Activated T-helper 1 cell treated with anti-CD3 and anti-CD28 coated beads, Interleukin-12 subunit alpha, Interleukin-12 subunit beta, Interleukin-2, Interleukin-4 antibody, amounts not matched to agents 30 ng/mL and 10 ng/mL and 1 ng/mL, durations not matched to agents 14 hours and 24 hours and 36 hours (primary cell): ENCODE results near the gene ZSCAN12. TPM values are rescaled to one million over a fixed set of nuclear protein-coding genes. Genes with fewer than 3 reads are reported as not detected.
A peak's percentile ranks its signal among the peaks of the same experiment; 100 is the strongest.
"Not testable (repeated sequence)": the region's sequence is repeated elsewhere in the genome, so short reads cannot be mapped to it uniquely, and the experiment has no call there.

Experiments used
- DNase-seq: peaks from one replicate; pipeline ENCODE4 v3.0.0; 2021; ENCODE audit warnings: low spot score
- H3K27ac Mint-ChIP-seq: one replicate; pipeline ENCODE4 v1.8.0; 2021; ENCODE audit warnings: mild to moderate bottlenecking, mixed read lengths
- H3K27me3 Mint-ChIP-seq: one replicate; pipeline ENCODE4 v1.8.0; 2022; ENCODE audit warnings: mild to moderate bottlenecking, moderate library complexity, mixed read lengths; ENCODE audit not compliant: insufficient read depth
- H3K36me3 Mint-ChIP-seq: one replicate; pipeline ENCODE4 v1.8.0; 2021; ENCODE audit warnings: low read depth, mixed read lengths
- H3K4me1 Mint-ChIP-seq: one replicate; pipeline ENCODE4 v1.8.0; 2021; ENCODE audit warnings: low read depth, mixed read lengths
- H3K4me3 Mint-ChIP-seq: one replicate; pipeline ENCODE4 v1.8.0; 2021; ENCODE audit warnings: mild to moderate bottlenecking, moderate library complexity, mixed read lengths
- H3K9me3 Mint-ChIP-seq: one replicate; pipeline ENCODE4 v1.8.0; 2021; ENCODE audit warnings: mixed read lengths
- intact Hi-C: fragments of 100-400 bp; cut with micrococcal nuclease; formaldehyde crosslinking; loops from one replicate; pipeline ENCODE4 v1.15.1; 2024
- total RNA-seq: library from RNA; stranded (reverse); gene quantifications from 2 replicates; pipeline ENCODE4 v1.2.3, GENCODE V29; 2022

Gene ZSCAN12
- 5.6 and 5.7 TPM in 2 replicates for total RNA-seq

GRCh38 chr6:28399350-28400121, at the start of gene ZSCAN12:
TSS of gene ZSCAN12 (minus strand) at chr6:28399747. CDS start at chr6:28398405, 1,342 bp downstream.
- peak within 1 kb of the TSS; percentile 84 for H3K27ac Mint-ChIP-seq
- peaks cover 25% of the 10 kb centered on the region for H3K36me3 Mint-ChIP-seq
- H3K27me3 Mint-ChIP-seq = peaks cover 15% of the 10 kb centered on the region
- intact Hi-C loops = loop anchor here (1.0 to 5.0 kb wide), 11 partner anchors 9 to 318 kb away; partner anchors contain the start of genes ZKSCAN3, ZKSCAN4, ZSCAN23 and ZSCAN26
- peak; percentile 76 for DNase-seq
- H3K4me1 Mint-ChIP-seq = peaks cover 48% of the 10 kb centered on the region
- peaks cover 10% of the 10 kb centered on the region for H3K9me3 Mint-ChIP-seq
- peak within 1 kb of the TSS; percentile 90 for H3K4me3 Mint-ChIP-seq

- Mint-ChIP-seq H3K4me1 (peaks cover 27% of the 10 kb centered on the region), H3K9me3 (peaks cover 12% of the 10 kb centered on the region), H3K36me3 (peaks cover 9% of the 10 kb centered on the region), H3K27ac (no peak overlapping the region), H3K4me3 (no peak overlapping the region), H3K27me3 (peaks cover 32% of the 10 kb centered on the region)
- intact Hi-C loops = loop anchor here (5.0 kb wide), 1 partner anchor 138 kb away; a partner anchor contains a TSS
- no peak for DNase-seq
Measured at GRCh38 chr6:28449056-28449455, 49.5 kb upstream of the ZSCAN12 start.

DNA sequence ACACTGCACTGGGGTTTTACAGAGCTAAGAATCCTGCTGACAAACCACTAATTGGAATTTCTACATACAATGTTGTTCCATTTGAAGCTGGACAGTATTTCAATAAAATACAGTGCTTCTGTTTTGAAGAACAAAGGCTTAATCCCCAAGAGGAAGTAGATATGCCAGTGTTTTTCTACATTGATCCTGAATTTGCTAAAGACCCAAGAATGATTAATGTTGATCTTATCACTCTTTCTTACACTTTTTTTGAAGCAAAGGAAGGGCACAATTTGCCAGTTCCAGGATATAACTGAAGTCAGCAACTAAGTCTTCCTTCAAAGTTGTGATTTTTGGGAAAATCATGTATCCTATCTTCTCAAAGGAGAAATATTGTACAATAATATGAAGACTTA, 48.0 kb upstream of the ZSCAN12 start:
- Mint-ChIP-seq H3K9me3 (peaks cover 19% of the 10 kb centered on the region), H3K4me3 (peak overlapping the region; percentile 78), H3K4me1 (peaks cover 42% of the 10 kb centered on the region), H3K27me3 (peaks cover 26% of the 10 kb centered on the region), H3K36me3 (peaks cover 15% of the 10 kb centered on the region)
- DNase-seq, H3K27ac Mint-ChIP-seq: not testable (repeated sequence)
- intact Hi-C loops = loop anchor here (5.0 kb wide), 1 partner anchor 140 kb away; a partner anchor contains a TSS

DNA sequence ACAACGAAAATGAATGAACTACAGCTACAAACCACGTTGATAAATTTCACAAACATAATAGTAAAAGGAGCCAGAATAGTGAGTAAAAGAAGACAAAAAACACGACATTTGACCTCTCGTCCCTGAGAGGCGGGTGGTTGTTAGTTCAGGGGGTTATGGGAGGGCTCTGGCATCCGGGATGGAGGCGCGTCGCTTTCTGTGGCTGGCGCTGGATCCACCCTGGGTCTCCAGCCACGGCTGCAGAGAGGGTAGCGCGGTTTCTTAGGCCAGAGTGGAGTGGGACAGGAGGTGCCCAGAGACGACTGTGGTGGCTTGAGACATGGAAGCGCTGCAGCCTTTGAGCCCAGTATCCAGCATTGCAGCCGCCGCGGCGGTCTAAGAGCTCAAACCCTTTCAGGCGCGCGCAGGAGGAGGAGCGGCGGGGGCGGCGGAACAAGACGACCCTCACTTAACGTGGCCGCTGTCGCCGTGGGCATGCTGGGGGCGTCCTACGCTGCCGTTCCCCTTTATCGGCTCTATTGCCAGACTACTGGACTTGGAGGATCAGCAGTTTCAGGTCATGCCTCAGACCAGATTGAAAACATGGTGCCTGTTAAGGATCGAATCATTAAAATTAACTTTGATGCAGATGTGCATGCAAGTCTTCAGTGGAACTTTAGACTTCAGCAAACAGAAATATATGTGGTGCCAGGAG, 47.4 kb upstream of the ZSCAN12 start:
- no peak for DNase-seq
- peaks cover 46% of the 10 kb centered on the region for H3K4me1 Mint-ChIP-seq
- intact Hi-C loops = loop anchor here (5.0 kb wide), 1 partner anchor 140 kb away; a partner anchor contains a TSS

DNA sequence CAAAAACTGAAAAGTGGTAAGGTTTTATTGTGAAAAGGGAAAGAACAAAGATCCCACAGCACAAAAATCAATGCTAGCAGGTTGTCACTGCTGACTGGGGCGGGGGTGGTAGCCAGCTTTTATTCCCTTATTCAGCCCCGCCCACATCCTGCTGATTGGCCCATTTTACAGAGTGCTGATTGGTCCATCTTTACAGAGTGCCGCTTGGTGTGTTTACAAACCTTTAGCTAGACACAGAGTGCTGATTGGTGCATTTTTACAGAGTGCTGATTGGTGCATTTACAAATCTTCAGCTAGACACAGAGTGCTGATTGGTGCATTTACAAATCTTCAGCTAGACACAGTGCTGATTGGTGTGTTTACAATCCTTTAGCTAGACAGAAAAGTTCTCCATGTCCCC, 45.2 kb upstream of the ZSCAN12 start:
- peaks cover 19% of the 10 kb centered on the region for H3K9me3 Mint-ChIP-seq
- intact Hi-C loops = loop anchor here (5.0 kb wide), 4 partner anchors 43 to 232 kb away; partner anchors contain the start of gene ZKSCAN3
- H3K27ac Mint-ChIP-seq, DNase-seq, H3K4me3 Mint-ChIP-seq: not testable (repeated sequence)
- H3K36me3 Mint-ChIP-seq = peaks cover 16% of the 10 kb centered on the region
- H3K4me1 Mint-ChIP-seq = peaks cover 46% of the 10 kb centered on the region
- H3K27me3 Mint-ChIP-seq = peaks cover 20% of the 10 kb centered on the region

More for the DNA sequence above, 47.4 kb upstream of the ZSCAN12 start:
- peaks cover 15% of the 10 kb centered on the region for H3K36me3 Mint-ChIP-seq
- H3K4me3 Mint-ChIP-seq = peak overlapping the region; percentile 78
- no peak overlapping the region for H3K27ac Mint-ChIP-seq
- peaks cover 26% of the 10 kb centered on the region for H3K27me3 Mint-ChIP-seq
- H3K9me3 Mint-ChIP-seq = peaks cover 19% of the 10 kb centered on the region

GRCh38 chr6:28443112-28443773, 43.7 kb upstream of the ZSCAN12 start, which contains the start of gene ZSCAN23:
TSS of gene ZSCAN23 (minus strand) at chr6:28443491. CDS start at chr6:28436266, 7,225 bp downstream.
- peak within 1 kb of the TSS; percentile 89 for H3K27ac Mint-ChIP-seq
- H3K9me3 Mint-ChIP-seq = peaks cover 19% of the 10 kb centered on the region
- H3K36me3 Mint-ChIP-seq = peaks cover 16% of the 10 kb centered on the region
- intact Hi-C loops = loop anchor here (1.0 to 5.0 kb wide), 5 partner anchors 31 to 231 kb away; partner anchors contain the start of genes ZKSCAN3 and ZSCAN12
- H3K4me1 Mint-ChIP-seq = peaks cover 41% of the 10 kb centered on the region
- DNase-seq = peak; percentile 79
- H3K27me3 Mint-ChIP-seq = peaks cover 16% of the 10 kb centered on the region
- peak within 1 kb of the TSS; percentile 98 for H3K4me3 Mint-ChIP-seq

GRCh38 chr6:28442586-28442985, 43.0 kb upstream of the ZSCAN12 start:
- no peak for DNase-seq
- Mint-ChIP-seq H3K9me3 (peaks cover 19% of the 10 kb centered on the region), H3K36me3 (peaks cover 16% of the 10 kb centered on the region), H3K27me3 (peaks cover 15% of the 10 kb centered on the region), H3K27ac (peak overlapping the region; percentile 89), H3K4me1 (peaks cover 41% of the 10 kb centered on the region), H3K4me3 (peak overlapping the region; percentile 98)
- intact Hi-C loops = loop anchor here (5.0 kb wide), 3 partner anchors 45 to 230 kb away; partner anchors contain the start of gene ZKSCAN3

GRCh38 chr6:28436404-28436803, 36.9 kb upstream of the ZSCAN12 start:
- peaks cover 5% of the 10 kb centered on the region for H3K27me3 Mint-ChIP-seq
- intact Hi-C loops = no loop called here
- no peak overlapping the region for H3K4me3 Mint-ChIP-seq
- H3K4me1 Mint-ChIP-seq = peaks cover 6% of the 10 kb centered on the region
- H3K27ac Mint-ChIP-seq = peak overlapping the region; percentile 8
- H3K9me3 Mint-ChIP-seq = no peaks in the 10 kb centered on the region
- DNase-seq = no peak
- peaks cover 5% of the 10 kb centered on the region for H3K36me3 Mint-ChIP-seq

- Mint-ChIP-seq H3K27me3 (peaks cover 10% of the 10 kb centered on the region), H3K4me1 (peaks cover 6% of the 10 kb centered on the region), H3K4me3 (no peak overlapping the region), H3K27ac (no peak overlapping the region), H3K9me3 (no peaks in the 10 kb centered on the region), H3K36me3 (peaks cover 5% of the 10 kb centered on the region)
- intact Hi-C loops = no loop called here
- DNase-seq = no peak
Measured at GRCh38 chr6:28433119-28433518, 33.6 kb upstream of the ZSCAN12 start.

DNA sequence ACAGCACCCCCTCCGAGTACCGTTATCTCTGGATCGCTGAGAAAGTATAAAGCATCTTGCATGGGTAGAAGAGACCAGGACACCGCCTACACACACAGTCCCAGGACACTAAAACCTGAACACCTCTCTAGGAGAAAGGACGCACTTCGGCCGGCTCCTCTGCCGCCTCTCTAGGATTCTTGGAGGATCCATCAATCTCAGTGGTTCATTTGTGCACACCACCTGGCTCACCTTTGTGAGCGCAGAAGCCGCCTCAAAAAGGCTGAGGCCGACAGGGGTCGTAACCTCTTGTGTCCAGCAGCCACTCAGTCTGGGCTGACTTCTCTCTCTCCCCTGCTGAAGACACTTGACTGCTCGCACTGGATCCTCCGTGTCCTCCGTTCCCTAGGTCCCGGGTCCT, 30.2 kb upstream of the ZSCAN12 start:
- intact Hi-C loops = no loop called here
- H3K36me3 Mint-ChIP-seq = peaks cover 3% of the 10 kb centered on the region
- no peak overlapping the region for H3K27ac Mint-ChIP-seq
- DNase-seq = no peak
- H3K4me3 Mint-ChIP-seq = no peak overlapping the region
- H3K9me3 Mint-ChIP-seq = peaks cover 3% of the 10 kb centered on the region
- H3K4me1 Mint-ChIP-seq = peaks cover 10% of the 10 kb centered on the region
- peaks cover 15% of the 10 kb centered on the region for H3K27me3 Mint-ChIP-seq

- no peak overlapping the region for H3K4me3 Mint-ChIP-seq
Measured at GRCh38 chr6:28425944-28426541, 26.5 kb upstream of the ZSCAN12 start.

GRCh38 chr6:28424163-28424562, 24.6 kb upstream of the ZSCAN12 start:
- no peak for DNase-seq
- Mint-ChIP-seq H3K9me3 (peaks cover 6% of the 10 kb centered on the region), H3K4me3 (no peak overlapping the region), H3K4me1 (peaks cover 15% of the 10 kb centered on the region), H3K27me3 (peaks cover 30% of the 10 kb centered on the region), H3K36me3 (peaks cover 3% of the 10 kb centered on the region), H3K27ac (no peak overlapping the region)
- intact Hi-C loops = no loop called here

More at GRCh38 chr6:28425944-28426541, 26.5 kb upstream of the ZSCAN12 start:
- Mint-ChIP-seq H3K36me3 (peaks cover 3% of the 10 kb centered on the region), H3K27ac (peak overlapping the region; percentile 37), H3K4me1 (peaks cover 15% of the 10 kb centered on the region), H3K27me3 (peaks cover 31% of the 10 kb centered on the region), H3K9me3 (peaks cover 6% of the 10 kb centered on the region)
- intact Hi-C loops = loop anchor here (1.0 kb wide), 1 partner anchor 18 kb away; no protein-coding TSS in a partner anchor
- no peak for DNase-seq
